GM04503 (cell line): Measurements from ENCODE around the gene ARRDC1.
"Not testable (repeated sequence)": the region's sequence is repeated elsewhere in the genome, so short reads cannot be mapped to it uniquely, and the experiment has no call there.

Source experiments
- DNase-seq: peaks from one replicate; pipeline ENCODE4 v3.0.0-alpha.2; 2012; ENCODE audit warnings: low read depth

Gene ARRDC1

GRCh38 chr9:137613738-137614523 is 8.4 kb downstream of the ARRDC1 start:
- no peak for DNase-seq

- no peak for DNase-seq
Observed at GRCh38 chr9:137614631-137615386, 9.3 kb downstream of the ARRDC1 start.

- no peak for DNase-seq
Observed at GRCh38 chr9:137615387-137615871, 9.9 kb downstream of the ARRDC1 start.

GRCh38 chr9:137618105-137619067 is 12.9 kb downstream of the ARRDC1 start, which contains the start of gene EHMT1:
EHMT1 (plus strand) TSS chr9:137619005; CDS start chr9:137619029, 24 bp downstream.
- no peak for DNase-seq

GRCh38 chr9:137619240-137620047 is 14.0 kb downstream of the ARRDC1 start:
- no peak for DNase-seq

- no peak for DNase-seq
Observed at GRCh38 chr9:137620048-137620405, 14.5 kb downstream of the ARRDC1 start.

GRCh38 chr9:137620581-137620980 is 15.1 kb downstream of the ARRDC1 start:
- no peak for DNase-seq

- DNase-seq, result no peak
Observed at GRCh38 chr9:137621131-137621757, 15.8 kb downstream of the ARRDC1 start.

- DNase-seq, result not testable (repeated sequence)
Observed at GRCh38 chr9:137622211-137622610, 16.7 kb downstream of the ARRDC1 start.

- no peak for DNase-seq
Observed at GRCh38 chr9:137626464-137626863, 21.0 kb downstream of the ARRDC1 start.

- not testable (repeated sequence) for DNase-seq
Observed at GRCh38 chr9:137627406-137627805, 21.9 kb downstream of the ARRDC1 start.

GRCh38 chr9:137630126-137630525 is 24.6 kb downstream of the ARRDC1 start:
- no peak for DNase-seq

GRCh38 chr9:137630679-137631078 is 25.2 kb downstream of the ARRDC1 start:
- no peak for DNase-seq

- DNase-seq, result no peak
Observed at GRCh38 chr9:137631345-137632229, 26.1 kb downstream of the ARRDC1 start.

GRCh38 chr9:137632230-137633161 is 27.0 kb downstream of the ARRDC1 start:
- DNase-seq, result no peak

- DNase-seq, result no peak
Observed at GRCh38 chr9:137634016-137634415, 28.5 kb downstream of the ARRDC1 start.

- DNase-seq, result no peak
Observed at GRCh38 chr9:137638680-137639079, 33.2 kb downstream of the ARRDC1 start.

- no peak for DNase-seq
Observed at GRCh38 chr9:137639303-137640051, 34.0 kb downstream of the ARRDC1 start.
